ENCODE data around the gene TUBB. TPM values are rescaled to one million over a fixed set of nuclear protein-coding genes. Genes with fewer than 3 reads are reported as not detected.
A peak's percentile ranks its signal among the peaks of the same experiment; 100 is the strongest.

TUBB gene
- total and polyA plus RNA-seq, 9 of the 15 experiments (the other 6 are each of a cell fraction or from before 2014, with no cell fraction given), result 971 to 2,870 (median 1,478) TPM

GRCh38 chr6:30672445-30673253 is 47.5 kb upstream of the TUBB start, which contains the start of gene DHX16 (continued):
- TF ChIP-seq RNF219 (CRISPR knock-in tag; IDR thresholded peaks at IDR 0.05) (no peak), ZNF592 (IDR thresholded peaks at IDR 0.05) (no peak), TBL1XR1 (IDR thresholded peaks at IDR 0.05; ENCODE audit: low read length in 2 of 2) (peak in 1 of 2 experiments; percentile 75; a peak in 2 of 4 replicates), E2F3 (CRISPR knock-in tag; IDR thresholded peaks at IDR 0.05) (0 out of 2 replicates have a peak, but pooled peaks have one; percentile 16), KLF6 (CRISPR knock-in tag; IDR thresholded peaks at IDR 0.05; ENCODE audit: borderline replicate concordance) (no peak), ERF (CRISPR knock-in tag; IDR thresholded peaks at IDR 0.05) (peak; percentile 79; the same call in 1 of the 2 replicates), CEBPZ (IDR thresholded peaks at IDR 0.05; ENCODE audit: borderline replicate concordance, low read depth, low read length) (no peak), ZNF561 (CRISPR knock-in tag; conservative IDR thresholded peaks at IDR 0.05) (no peak), ZNF778 (CRISPR knock-in tag; IDR thresholded peaks at IDR 0.05) (no peak), ZNF282 (CRISPR knock-in tag; IDR thresholded peaks at IDR 0.05) (no peak), ZNF766 (CRISPR knock-in tag; conservative IDR thresholded peaks at IDR 0.05) (no peak), ETV1 (tag; conservative IDR thresholded peaks at IDR 0.05; ENCODE audit: low read depth) (peak; percentile 49; the same call in 1 of the 2 replicates), CBX8 (IDR thresholded peaks at IDR 0.05; ENCODE audit: borderline replicate concordance, extremely low read depth, low read depth, low read length, poor library complexity, severe bottlenecking) (no peak), SETDB1 (IDR thresholded peaks at IDR 0.05; ENCODE audit: low read length) (no peak), BRF1 (IDR thresholded peaks at IDR 0.05; ENCODE audit: borderline replicate concordance, extremely low read depth, insufficient read length) (no peak), HDAC1 (IDR thresholded peaks at IDR 0.05) (peak in 1 of 2 experiments; percentile 93; a peak in 2 of 4 replicates), RBM39 (optimal IDR thresholded peaks at IDR 0.05; ENCODE audit: low read depth, low read length) (no peak)

Measured in K562 (cell line).